Stimulated activated CD8-positive, alpha-beta memory T cell treated with anti-CD3 and anti-CD28 coated beads, Interleukin-15, amount 100 ng/mL, for 48 hours (primary cell): ENCODE data around the gene LIPC.

ENCODE experiments used
- DNase-seq, 2 donors: peaks; one replicate each; pipeline ENCODE4 v3.0.0-alpha.2; 2020; ENCODE audit warnings: low read depth in 2 of 2

Gene LIPC

GRCh38 chr15:58436552-58436951, 4.8 kb downstream of the LIPC start:
- no peak for DNase-seq

- DNase-seq = no peak
Observed at GRCh38 chr15:58437531-58438105, 5.8 kb downstream of the LIPC start.

- no peak for DNase-seq
Observed at GRCh38 chr15:58438111-58438510, 6.3 kb downstream of the LIPC start.

GRCh38 chr15:58438956-58439355, 7.2 kb downstream of the LIPC start:
- no peak for DNase-seq

- DNase-seq = no peak
Observed at GRCh38 chr15:58440158-58440910, 8.5 kb downstream of the LIPC start.

GRCh38 chr15:58440922-58441321, 9.1 kb downstream of the LIPC start:
- DNase-seq = no peak

- no peak for DNase-seq
Observed at GRCh38 chr15:58441376-58442070, 9.7 kb downstream of the LIPC start.

- no peak for DNase-seq
Observed at GRCh38 chr15:58442122-58442521, 10.3 kb downstream of the LIPC start.

GRCh38 chr15:58443308-58443707, 11.5 kb downstream of the LIPC start:
- no peak for DNase-seq

- no peak for DNase-seq
Observed at GRCh38 chr15:58444056-58444455, 12.3 kb downstream of the LIPC start.

- no peak for DNase-seq
Observed at GRCh38 chr15:58444658-58445332, 13.0 kb downstream of the LIPC start.

GRCh38 chr15:58445865-58446264, 14.1 kb downstream of the LIPC start:
- DNase-seq = no peak

GRCh38 chr15:58446521-58446920, 14.7 kb downstream of the LIPC start:
- DNase-seq = no peak

GRCh38 chr15:58447271-58448010, 15.7 kb downstream of the LIPC start:
- DNase-seq = no peak

GRCh38 chr15:58448331-58448730, 16.5 kb downstream of the LIPC start:
- no peak for DNase-seq

GRCh38 chr15:58448906-58449305, 17.1 kb downstream of the LIPC start:
- DNase-seq = no peak

- no peak for DNase-seq
Observed at GRCh38 chr15:58451826-58452225, 20.0 kb downstream of the LIPC start.

GRCh38 chr15:58452775-58453174, 21.0 kb downstream of the LIPC start:
- DNase-seq = no peak

- peak; percentile 63 to 66 for DNase-seq
Observed at GRCh38 chr15:58453931-58454793, 22.4 kb downstream of the LIPC start.

GRCh38 chr15:58454950-58455401, 23.2 kb downstream of the LIPC start:
- DNase-seq = no peak
